GM12891 (cell line): ENCODE measurements around the gene UBLCP1.
"Not testable (repeated sequence)": the region's sequence is repeated elsewhere in the genome, so short reads cannot be mapped to it uniquely, and the experiment has no call there.

ENCODE experiments used
- DNase-seq: peaks from one replicate; pipeline ENCODE4 v3.0.0; 2011; ENCODE audit warnings: low spot score; ENCODE audit not compliant: insufficient read length
- FAIRE-seq: peaks from 2 replicates; lab custom pipeline; 2011; peaks lifted over from hg19 to GRCh38; lab: Jason Lieb, UNC
- PAX5 ChIP-seq: IDR thresholded peaks from 2 replicates; pipeline ENCODE4 v1.6.1; 2011; ENCODE audit warnings: low read length, moderate library complexity, mild to moderate bottlenecking; ENCODE audit not compliant: insufficient read depth, severe bottlenecking
- POLR2A ChIP-seq: IDR thresholded peaks from 2 replicates; pipeline ENCODE4 v1.6.1; 2011; ENCODE audit warnings: low read depth, low read length, control low read depth
- POLR2AphosphoS5 ChIP-seq: IDR thresholded peaks from 2 replicates; pipeline ENCODE4 v1.6.1; 2011; ENCODE audit warnings: low read depth, low read length, control low read depth
- POU2F2 ChIP-seq: IDR thresholded peaks from 2 replicates; pipeline ENCODE4 v1.6.1; 2011; ENCODE audit warnings: low read depth, mild to moderate bottlenecking, control low read depth, low read length, moderate library complexity
- SPI1 ChIP-seq: IDR thresholded peaks from 2 replicates; pipeline ENCODE4 v1.6.1; 2011; ENCODE audit warnings: low read depth, low read length, control low read depth
- TAF1 ChIP-seq: IDR thresholded peaks from 2 replicates; pipeline ENCODE4 v1.6.1; 2011; ENCODE audit warnings: low read depth, low read length, control low read depth

Gene UBLCP1

GRCh38 chr5:159244890-159245289 is 18.2 kb upstream of the UBLCP1 start:
- TF ChIP-seq POU2F2 (no peak), POLR2A (no peak), SPI1 (no peak), POLR2AphosphoS5 (no peak), TAF1 (no peak), PAX5 (no peak)
- no peak for DNase-seq
- no peak for FAIRE-seq

- TF ChIP-seq POLR2AphosphoS5 (no peak), TAF1 (no peak), POLR2A (no peak), POU2F2 (no peak), SPI1 (no peak), PAX5 (no peak)
- no peak for DNase-seq
- FAIRE-seq, result no peak
Measured at GRCh38 chr5:159249158-159249557, 13.9 kb upstream of the UBLCP1 start.

- no peak for TF ChIP-seq PAX5
- TF ChIP-seq TAF1, result no peak
- TF ChIP-seq SPI1, result no peak
- TF ChIP-seq POLR2AphosphoS5, result no peak
- no peak for TF ChIP-seq POU2F2
- FAIRE-seq, result no peak
Measured at GRCh38 chr5:159252195-159252594, 10.9 kb upstream of the UBLCP1 start.

GRCh38 chr5:159257007-159257406 is 6.1 kb upstream of the UBLCP1 start:
- TF ChIP-seq POLR2A, result no peak
- no peak for TF ChIP-seq POU2F2
- TF ChIP-seq PAX5, result no peak
- TF ChIP-seq SPI1, result no peak
- TF ChIP-seq TAF1, result no peak
- no peak for TF ChIP-seq POLR2AphosphoS5
- FAIRE-seq, result no peak
- DNase-seq, result no peak

More at GRCh38 chr5:159252195-159252594, 10.9 kb upstream of the UBLCP1 start:
- DNase-seq, result no peak

GRCh38 chr5:159257629-159258283 is 5.3 kb upstream of the UBLCP1 start:
- no peak for TF ChIP-seq POLR2A
- TF ChIP-seq PAX5, result no peak
- no peak for TF ChIP-seq TAF1
- TF ChIP-seq SPI1, result no peak
- TF ChIP-seq POLR2AphosphoS5, result no peak
- TF ChIP-seq POU2F2, result no peak
- FAIRE-seq (no peak), DNase-seq (no peak)

GRCh38 chr5:159258361-159258760 is 4.7 kb upstream of the UBLCP1 start:
- FAIRE-seq, result no peak
- TF ChIP-seq POLR2A (no peak), POLR2AphosphoS5 (no peak), POU2F2 (no peak), SPI1 (no peak), TAF1 (no peak), PAX5 (no peak)
- DNase-seq, result no peak

GRCh38 chr5:159260212-159260611 is 2.9 kb upstream of the UBLCP1 start:
- DNase-seq, FAIRE-seq: not testable (repeated sequence)

- TF ChIP-seq SPI1 (no peak), POLR2AphosphoS5 (no peak), TAF1 (no peak), PAX5 (no peak), POLR2A (no peak), POU2F2 (no peak)
- FAIRE-seq, result no peak
- DNase-seq, result no peak
Measured at GRCh38 chr5:159262472-159262858, 625 bp upstream of the UBLCP1 start.

GRCh38 chr5:159263569-159263905 is 447 bp downstream of the UBLCP1 start:
- no peak for DNase-seq
- FAIRE-seq, result peak; percentile 13

GRCh38 chr5:159266764-159267163 is 3.7 kb downstream of the UBLCP1 start:
- not testable (repeated sequence) for FAIRE-seq, DNase-seq

More at GRCh38 chr5:159263569-159263905, 447 bp downstream of the UBLCP1 start:
- TF ChIP-seq POU2F2 (no peak), POLR2A (no peak), POLR2AphosphoS5 (no peak), PAX5 (no peak)

- FAIRE-seq (no peak), DNase-seq (no peak)
- TF ChIP-seq PAX5 (no peak), POU2F2 (no peak), TAF1 (no peak), POLR2AphosphoS5 (no peak), POLR2A (no peak), SPI1 (no peak)
Measured at GRCh38 chr5:159269723-159270122, 6.6 kb downstream of the UBLCP1 start.
